Neural progenitor cell (in vitro differentiated cells): ENCODE measurements around the gene RAP1GDS1. TPM values are rescaled to one million over a fixed set of nuclear protein-coding genes. Genes with fewer than 3 reads are reported as not detected.

ENCODE experiments used
- DNase-seq: peaks from one replicate; pipeline ENCODE4 v3.0.0-alpha.2; 2016; ENCODE audit warnings: low spot score
- H2AFZ ChIP-seq: fragments of 200-600 bp; sonication (generic); replicated peaks from 2 replicates; pipeline ENCODE4 v1.6.1; 2016; ENCODE audit warnings: antibody characterized with exemption
- H3F3A ChIP-seq: fragments of 200-600 bp; sonication (generic); 2 replicates; pipeline ENCODE4 v1.6.1; 2016; ENCODE audit warnings: antibody characterized with exemption, low read depth
- H3K27ac ChIP-seq: fragments of 200-600 bp; sonication (generic); 2 replicates; pipeline ENCODE4 v1.5.1; 2016; ENCODE audit warnings: mild to moderate bottlenecking
- H3K27me3 ChIP-seq: fragments of 200-600 bp; sonication (generic); 2 replicates; pipeline ENCODE4 v1.6.1; 2016; ENCODE audit warnings: mild to moderate bottlenecking, moderate library complexity
- H3K36me3 ChIP-seq: fragments of 200-600 bp; sonication (generic); 2 replicates; pipeline ENCODE4 v1.5.1; 2016
- H3K4me1 ChIP-seq: fragments of 200-600 bp; sonication (generic); 2 replicates; pipeline ENCODE4 v1.6.1; 2016; ENCODE audit warnings: mixed run types
- H3K4me2 ChIP-seq: fragments of 200-600 bp; sonication (generic); 2 replicates; pipeline ENCODE4 v1.6.1; 2016
- H3K4me3 ChIP-seq: fragments of 200-600 bp; sonication (generic); 2 replicates; pipeline ENCODE4 v1.5.1; 2016
- H3K79me2 ChIP-seq: fragments of 200-600 bp; sonication (generic); 2 replicates; pipeline ENCODE4 v1.6.1; 2016; ENCODE audit warnings: low read depth
- H3K9ac ChIP-seq: fragments of 200-600 bp; sonication (generic); 2 replicates; pipeline ENCODE4 v1.6.1; 2016
- H3K9me3 ChIP-seq: fragments of 200-600 bp; sonication (generic); 2 replicates; pipeline ENCODE4 v1.5.1; 2016; ENCODE audit warnings: low read depth
- H4K20me1 ChIP-seq: fragments of 200-600 bp; sonication (generic); 2 replicates; pipeline ENCODE4 v1.6.1; 2016; ENCODE audit warnings: low read depth
- H3K27ac Mint-ChIP-seq: 3 replicates; pipeline ENCODE4 v1.8.0; 2021; ENCODE audit warnings: mixed read lengths
- H3K27me3 Mint-ChIP-seq: 2 replicates; pipeline ENCODE4 v1.8.0; 2022; ENCODE audit warnings: low read depth, mild to moderate bottlenecking, inconsistent platforms, moderate library complexity, mixed read lengths; ENCODE audit not compliant: insufficient read depth
- H3K36me3 Mint-ChIP-seq: 3 replicates; pipeline ENCODE4 v1.8.0; 2021; ENCODE audit warnings: mixed read lengths
- H3K4me1 Mint-ChIP-seq: 3 replicates; pipeline ENCODE4 v1.8.0; 2021; ENCODE audit warnings: mixed read lengths
- H3K4me3 Mint-ChIP-seq: 3 replicates; pipeline ENCODE4 v1.8.0; 2021; ENCODE audit warnings: mild to moderate bottlenecking, moderate library complexity, mixed read lengths
- H3K9me3 Mint-ChIP-seq: 3 replicates; pipeline ENCODE4 v1.8.0; 2020; ENCODE audit warnings: mixed read lengths
- EZH2 ChIP-seq: fragments of 200-600 bp; sonication (generic); IDR thresholded peaks from 2 replicates; pipeline ENCODE4 v1.6.1; 2017; ENCODE audit warnings: antibody characterized with exemption, mild to moderate bottlenecking, moderate library complexity
- EZH2phosphoT487 ChIP-seq: fragments of 200-600 bp; sonication (generic); IDR thresholded peaks from 2 replicates; pipeline ENCODE4 v1.6.1; 2017; ENCODE audit warnings: antibody characterized with exemption
- total RNA-seq: library from RNA; depleted of rRNA; stranded (reverse); fragments of >200 nt; gene quantifications from 2 replicates; pipeline ENCODE4 v1.2.3, GENCODE V29; 2015; ENCODE audit warnings: low replicate concordance
- TF ChIP-seq, protein P1 (sequence below): fragments of 200-600 bp; sonication (generic); IDR thresholded peaks from 2 replicates; pipeline ENCODE4 v1.5.1; 2017; ENCODE audit warnings: antibody characterized with exemption, mild to moderate bottlenecking

Gene RAP1GDS1
- total RNA-seq, 1 donor from 2014 or later = 65.1 TPM

DNA sequence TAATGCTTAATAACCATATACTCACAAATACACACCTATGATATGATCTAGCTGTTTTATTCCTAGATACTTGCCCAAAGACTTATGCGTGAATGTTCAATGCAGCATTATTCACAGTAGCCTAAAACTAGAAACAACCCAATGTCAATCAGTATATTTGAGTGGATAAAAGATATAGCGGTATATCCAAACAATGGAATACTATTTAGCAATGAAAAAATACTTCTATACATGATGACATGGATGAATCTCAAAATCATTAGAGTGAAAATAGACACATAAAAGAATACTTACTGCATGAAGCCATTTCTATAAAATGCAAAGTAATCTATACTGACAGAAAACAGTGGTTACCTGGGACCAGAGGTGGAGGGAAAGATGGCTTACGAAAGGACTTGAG lies 108.1 kb downstream of the RAP1GDS1 start:
- H3K4me1 Mint-ChIP-seq = no peaks in the 10 kb centered on the region
- Histone ChIP-seq H3K4me2 (no peak overlapping the region), H3K9ac (no peak overlapping the region), H3F3A (no peaks in the 10 kb centered on the region), H2AFZ (no peak overlapping the region), H3K79me2 (no peaks in the 10 kb centered on the region), H4K20me1 (no peaks in the 10 kb centered on the region), H3K9me3 (no peaks in the 10 kb centered on the region), H3K27ac (no peak overlapping the region), H3K4me3 (no peak overlapping the region), H3K27me3 (no peaks in the 10 kb centered on the region), H3K4me1 (no peaks in the 10 kb centered on the region), H3K36me3 (no peaks in the 10 kb centered on the region)
- no peak for DNase-seq
- H3K36me3 Mint-ChIP-seq = peaks cover 34% of the 10 kb centered on the region
- H3K27ac Mint-ChIP-seq = no peak overlapping the region
- no peak overlapping the region for H3K4me3 Mint-ChIP-seq
- TF ChIP-seq, protein P1, sequence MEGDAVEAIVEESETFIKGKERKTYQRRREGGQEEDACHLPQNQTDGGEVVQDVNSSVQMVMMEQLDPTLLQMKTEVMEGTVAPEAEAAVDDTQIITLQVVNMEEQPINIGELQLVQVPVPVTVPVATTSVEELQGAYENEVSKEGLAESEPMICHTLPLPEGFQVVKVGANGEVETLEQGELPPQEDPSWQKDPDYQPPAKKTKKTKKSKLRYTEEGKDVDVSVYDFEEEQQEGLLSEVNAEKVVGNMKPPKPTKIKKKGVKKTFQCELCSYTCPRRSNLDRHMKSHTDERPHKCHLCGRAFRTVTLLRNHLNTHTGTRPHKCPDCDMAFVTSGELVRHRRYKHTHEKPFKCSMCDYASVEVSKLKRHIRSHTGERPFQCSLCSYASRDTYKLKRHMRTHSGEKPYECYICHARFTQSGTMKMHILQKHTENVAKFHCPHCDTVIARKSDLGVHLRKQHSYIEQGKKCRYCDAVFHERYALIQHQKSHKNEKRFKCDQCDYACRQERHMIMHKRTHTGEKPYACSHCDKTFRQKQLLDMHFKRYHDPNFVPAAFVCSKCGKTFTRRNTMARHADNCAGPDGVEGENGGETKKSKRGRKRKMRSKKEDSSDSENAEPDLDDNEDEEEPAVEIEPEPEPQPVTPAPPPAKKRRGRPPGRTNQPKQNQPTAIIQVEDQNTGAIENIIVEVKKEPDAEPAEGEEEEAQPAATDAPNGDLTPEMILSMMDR = no peak
- TF ChIP-seq EZH2 = no peak
- no peak for TF ChIP-seq EZH2phosphoT487
- H3K27me3 Mint-ChIP-seq = no peaks in the 10 kb centered on the region
- H3K9me3 Mint-ChIP-seq = peaks cover 25% of the 10 kb centered on the region

DNA sequence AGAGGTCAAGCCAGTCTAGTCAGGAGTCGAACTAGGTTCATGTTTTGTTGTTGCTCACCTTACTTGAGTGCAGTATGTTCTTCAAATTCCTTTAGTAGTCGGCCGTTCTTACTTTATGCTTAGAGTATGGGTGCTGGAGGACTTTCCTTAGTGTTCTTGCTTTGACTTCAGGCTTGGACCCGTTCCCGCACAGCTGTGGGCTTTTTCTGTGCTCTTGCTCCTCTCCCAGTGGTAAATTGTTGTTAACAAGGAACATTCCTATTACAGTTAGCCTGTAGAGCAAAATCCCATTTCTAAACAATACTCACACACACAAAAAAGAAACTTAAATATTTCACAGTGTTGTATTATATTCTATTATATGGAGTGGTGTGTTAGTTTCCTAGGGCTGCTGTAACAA lies 113.5 kb downstream of the RAP1GDS1 start:
- H3K27me3 ChIP-seq = no peaks in the 10 kb centered on the region
- Mint-ChIP-seq H3K27ac (no peak overlapping the region), H3K36me3 (peaks cover 7% of the 10 kb centered on the region), H3K27me3 (no peaks in the 10 kb centered on the region), H3K9me3 (peaks cover 2% of the 10 kb centered on the region), H3K4me3 (no peak overlapping the region), H3K4me1 (no peaks in the 10 kb centered on the region)
- no peaks in the 10 kb centered on the region for H4K20me1 ChIP-seq
- no peak overlapping the region for H3K9ac ChIP-seq
- DNase-seq = no peak
- H3K4me1 ChIP-seq = no peaks in the 10 kb centered on the region
- H3K4me3 ChIP-seq = no peak overlapping the region
- no peaks in the 10 kb centered on the region for H3F3A ChIP-seq
- H3K9me3 ChIP-seq = no peaks in the 10 kb centered on the region
- TF ChIP-seq EZH2 = no peak
- no peak for TF ChIP-seq EZH2phosphoT487
- TF ChIP-seq, protein P1 = no peak
- H3K36me3 ChIP-seq = no peaks in the 10 kb centered on the region
- H3K79me2 ChIP-seq = no peaks in the 10 kb centered on the region
- H2AFZ ChIP-seq = no peak overlapping the region
- no peak overlapping the region for H3K27ac ChIP-seq
- H3K4me2 ChIP-seq = no peak overlapping the region

DNA sequence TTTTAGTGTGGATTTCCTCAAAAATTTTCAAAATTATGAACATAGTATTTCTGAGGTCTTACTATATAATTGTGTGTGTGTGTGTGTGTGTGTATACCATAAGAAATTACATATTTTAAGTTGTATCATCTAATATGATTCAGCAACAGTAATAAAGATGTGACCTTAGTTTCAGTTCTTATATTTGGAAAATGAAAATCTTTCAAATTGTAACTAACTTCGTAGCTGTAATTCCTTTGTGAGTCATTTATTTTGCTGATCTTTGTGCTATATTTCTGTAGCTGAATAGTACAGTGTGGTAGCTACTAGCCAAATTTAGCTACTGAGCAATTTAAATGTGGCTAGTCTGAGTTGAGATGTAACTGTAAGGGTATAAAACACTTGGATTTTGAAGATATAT lies 116.4 kb downstream of the RAP1GDS1 start:
- Histone ChIP-seq H3K9ac (no peak overlapping the region), H4K20me1 (no peaks in the 10 kb centered on the region), H3K36me3 (no peaks in the 10 kb centered on the region), H3K79me2 (no peaks in the 10 kb centered on the region), H3F3A (no peaks in the 10 kb centered on the region), H3K9me3 (no peaks in the 10 kb centered on the region), H3K4me3 (no peak overlapping the region), H3K4me2 (no peak overlapping the region), H2AFZ (no peak overlapping the region), H3K4me1 (no peaks in the 10 kb centered on the region), H3K27me3 (no peaks in the 10 kb centered on the region), H3K27ac (no peak overlapping the region)
- H3K4me1 Mint-ChIP-seq = no peaks in the 10 kb centered on the region
- no peak overlapping the region for H3K4me3 Mint-ChIP-seq
- H3K27me3 Mint-ChIP-seq = no peaks in the 10 kb centered on the region
- no peaks in the 10 kb centered on the region for H3K9me3 Mint-ChIP-seq
- no peak for DNase-seq
- peaks cover 5% of the 10 kb centered on the region for H3K36me3 Mint-ChIP-seq
- TF ChIP-seq EZH2 (no peak), EZH2phosphoT487 (no peak)
- TF ChIP-seq, protein P1 = no peak
- no peak overlapping the region for H3K27ac Mint-ChIP-seq

DNA sequence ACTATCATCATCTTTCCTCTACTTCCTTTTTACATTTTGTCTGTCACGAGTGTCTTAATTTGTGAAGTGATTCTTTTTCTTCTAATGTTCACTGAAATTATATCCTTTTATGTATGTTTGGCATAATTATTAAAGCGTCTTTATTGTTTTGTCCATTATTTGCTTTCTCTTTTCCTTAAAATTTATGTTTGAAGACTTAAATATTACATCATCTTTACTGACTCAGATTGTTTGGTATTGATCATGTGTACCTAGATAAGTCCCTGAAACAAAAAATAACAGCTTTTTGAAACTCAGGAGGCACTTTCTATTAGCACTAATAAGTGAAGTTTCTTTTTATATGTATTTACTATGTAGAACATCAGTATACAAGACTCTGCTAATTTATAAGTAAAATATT lies 120.1 kb downstream of the RAP1GDS1 start:
- no peak overlapping the region for H3K4me3 ChIP-seq
- H3K36me3 Mint-ChIP-seq = peaks cover 3% of the 10 kb centered on the region
- no peak overlapping the region for H2AFZ ChIP-seq
- no peak for DNase-seq
- H3K4me1 ChIP-seq = no peaks in the 10 kb centered on the region
- no peaks in the 10 kb centered on the region for H3F3A ChIP-seq
- H3K9me3 ChIP-seq = no peaks in the 10 kb centered on the region
- H4K20me1 ChIP-seq = no peaks in the 10 kb centered on the region
- H3K4me1 Mint-ChIP-seq = no peaks in the 10 kb centered on the region
- H3K27me3 Mint-ChIP-seq = no peaks in the 10 kb centered on the region
- H3K79me2 ChIP-seq = no peaks in the 10 kb centered on the region
- H3K4me2 ChIP-seq = no peak overlapping the region
- H3K4me3 Mint-ChIP-seq = no peak overlapping the region
- H3K27ac ChIP-seq = no peak overlapping the region
- H3K9ac ChIP-seq = no peak overlapping the region
- no peaks in the 10 kb centered on the region for H3K27me3 ChIP-seq
- no peaks in the 10 kb centered on the region for H3K36me3 ChIP-seq
- no peaks in the 10 kb centered on the region for H3K9me3 Mint-ChIP-seq
- TF ChIP-seq, protein P1 = no peak
- no peak for TF ChIP-seq EZH2phosphoT487
- no peak for TF ChIP-seq EZH2
- no peak overlapping the region for H3K27ac Mint-ChIP-seq
